IMR-90 (cell line): ENCODE results near the gene IL17RE. TPM values are rescaled to one million over a fixed set of nuclear protein-coding genes. Genes with fewer than 3 reads are reported as not detected.

ENCODE experiments used
- ATAC-seq: fragments of 200-7000 bp; cut with Tn5 transposase; 2 replicates; pipeline ENCODE4 v1.9.1; 2020; ENCODE audit warnings: low read depth, mild to moderate bottlenecking, moderate library complexity
- BruUV-seq: library from RNA; stranded (reverse); fragments of 400-500 nt; replicated peaks from 2 replicates; lab custom pipeline; 2021; lab: Mats Ljungman, UMichigan
- CTCF ChIA-PET: fragments of 300-600 bp; formaldehyde crosslinking; extraction: SDS; loops from one replicate; lab custom pipeline; 2021; ENCODE audit warnings: antibody characterized with exemption; lab: Yijun Ruan, JAX
- POLR2A ChIA-PET: fragments of 300-600 bp; sonication (Branson Sonifier 250); formaldehyde crosslinking; loops from one replicate; lab custom pipeline; 2022; ENCODE audit warnings: antibody characterized with exemption; ENCODE audit not compliant: unreplicated experiment; lab: Charles Lee
- DNase-seq: peaks from one replicate; pipeline ENCODE4 v3.0.0; 2013
- H2AFZ ChIP-seq: replicated peaks from 2 replicates; pipeline ENCODE3; 2013; ENCODE audit warnings: low read length, mild to moderate bottlenecking; ENCODE audit not compliant: poor library complexity
- H2AK5ac ChIP-seq: 2 replicates; pipeline ENCODE4 v1.6.1; 2013; ENCODE audit warnings: low read depth, low read length, inconsistent platforms
- H2AK9ac ChIP-seq: replicated peaks from 2 replicates; pipeline ENCODE3; 2013; ENCODE audit warnings: mild to moderate bottlenecking, low read depth, low read length, moderate library complexity; ENCODE audit not compliant: poor library complexity
- H2BK120ac ChIP-seq: 2 replicates; pipeline ENCODE4 v1.6.1; 2013; ENCODE audit warnings: low read depth, low read length, inconsistent platforms
- H2BK15ac ChIP-seq: 3 replicates; pipeline ENCODE4 v1.6.1; 2013; ENCODE audit warnings: low read depth, low read length, inconsistent platforms
- H2BK20ac ChIP-seq: 2 replicates; pipeline ENCODE4 v1.6.1; 2013; ENCODE audit warnings: low read depth, mild to moderate bottlenecking, inconsistent platforms, low read length, moderate library complexity
- H2BK5ac ChIP-seq: 2 replicates; pipeline ENCODE4 v1.6.1; 2013; ENCODE audit warnings: mild to moderate bottlenecking, low read depth, low read length, inconsistent platforms; ENCODE audit not compliant: poor library complexity, severe bottlenecking
- H3K14ac ChIP-seq: replicated peaks from 2 replicates; pipeline ENCODE4 v1.6.1; 2013; ENCODE audit warnings: low read depth, low read length, inconsistent platforms
- H3K18ac ChIP-seq: 2 replicates; pipeline ENCODE4 v1.6.1; 2013; ENCODE audit warnings: low read depth, low read length, control low read depth
- H3K23ac ChIP-seq: 2 replicates; pipeline ENCODE4 v1.6.1; 2013; ENCODE audit warnings: low read depth, low read length, inconsistent platforms
- H3K27ac ChIP-seq: 2 replicates; pipeline ENCODE4 v1.5.1; 2013; ENCODE audit warnings: mild to moderate bottlenecking, control low read depth, low read length; ENCODE audit not compliant: insufficient read depth
- H3K27me3 ChIP-seq: 2 replicates; pipeline ENCODE4 v1.6.1; 2013; ENCODE audit warnings: low read length; ENCODE audit not compliant: control insufficient read depth, insufficient read depth
- H3K36me3 ChIP-seq: 2 replicates; pipeline ENCODE4 v1.6.1; 2013; ENCODE audit warnings: low read length, mixed read lengths; ENCODE audit not compliant: control insufficient read depth, insufficient read depth
- H3K4ac ChIP-seq: 2 replicates; pipeline ENCODE4 v1.6.1; 2013; ENCODE audit warnings: low read depth, low read length, inconsistent platforms
- H3K4me1 ChIP-seq: 2 replicates; pipeline ENCODE4 v1.6.1; 2013; ENCODE audit warnings: low read length, mixed read lengths; ENCODE audit not compliant: control insufficient read depth, insufficient read depth
- H3K4me2 ChIP-seq: 2 replicates; pipeline ENCODE4 v1.6.1; 2013; ENCODE audit warnings: low read depth, mild to moderate bottlenecking, control low read depth, low read length, moderate library complexity
- H3K4me3 ChIP-seq: 2 replicates; pipeline ENCODE4 v1.5.1; 2013; ENCODE audit warnings: low read depth, mild to moderate bottlenecking, control low read depth, low read length, moderate library complexity; ENCODE audit not compliant: insufficient read depth
- H3K56ac ChIP-seq: 2 replicates; pipeline ENCODE4 v1.6.1; 2013; ENCODE audit warnings: low read length, inconsistent platforms; ENCODE audit not compliant: insufficient read depth; ENCODE audit errors: extremely low read depth
- H3K79me1 ChIP-seq, 2 experiments: 2 replicates each; pipeline ENCODE4 v1.6.1; 2013; ENCODE audit warnings: low read length in 2 of 2, inconsistent platforms in 1 of 2, low read depth in 1 of 2
- H3K9ac ChIP-seq: 2 replicates; pipeline ENCODE4 v1.6.1; 2013; ENCODE audit warnings: low read depth, low read length, control low read depth
- H3K9me1 ChIP-seq: 2 replicates; pipeline ENCODE4 v1.6.1; 2013; ENCODE audit warnings: low read length, inconsistent platforms; ENCODE audit not compliant: insufficient read depth
- H3K9me3 ChIP-seq: 2 replicates; pipeline ENCODE4 v1.6.1; 2013; ENCODE audit warnings: low read length; ENCODE audit not compliant: control insufficient read depth, insufficient read depth
- H4K20me1 ChIP-seq: 2 replicates; pipeline ENCODE4 v1.6.1; 2013; ENCODE audit warnings: low read length, inconsistent platforms; ENCODE audit not compliant: insufficient read depth
- H4K5ac ChIP-seq: 2 replicates; pipeline ENCODE4 v1.6.1; 2013; ENCODE audit warnings: mild to moderate bottlenecking, low read depth, low read length, control low read depth
- H4K8ac ChIP-seq, 2 experiments: 2 replicates each; pipeline ENCODE4 v1.6.1; 2013; ENCODE audit warnings: low read depth in 2 of 2, low read length in 2 of 2, control low read depth in 1 of 2, inconsistent platforms in 1 of 2
- H4K91ac ChIP-seq: 2 replicates; pipeline ENCODE4 v1.6.1; 2013; ENCODE audit warnings: low read depth, low read length, inconsistent platforms; ENCODE audit not compliant: insufficient read depth
- WGBS, 2 experiments: methylation state at CpG; one replicate each; pipeline versions ENCODE4 v1.1.5 to v1.1.7; 2013; ENCODE audit warnings: missing lambda C conversion rate in 2 of 2; ENCODE audit not compliant: insufficient read length in 1 of 2; ENCODE audit errors: extremely low coverage in 2 of 2; 5-methylcytosine and 5-hydroxymethylcytosine counted together
- dilution Hi-C: fragments of 300-500 bp; cut with HindIII; formaldehyde crosslinking; loops from one replicate; pipeline ENCODE4 v1.14.3; 2018; ENCODE audit warnings: low sequenced_read_pairs; ENCODE audit not compliant: unreplicated experiment
- in situ Hi-C: fragments of 300-500 bp; cut with MboI; formaldehyde crosslinking; loops from 3 replicates; pipeline ENCODE4 v1.14.3; 2019; ENCODE audit warnings: low sequenced_read_pairs, inconsistent platforms, mixed read lengths
- intact Hi-C: fragments of 100-400 bp; cut with micrococcal nuclease; formaldehyde crosslinking; loops from 2 replicates; pipeline ENCODE4 v1.10.0; 2022
- microRNA-seq, 2 experiments: library from miRNA; stranded (forward) in 1 of 2; unstranded in 1 of 2; fragments of 10-50 nt in 1 of 2; fragments of <30 nt in 1 of 2; gene quantifications in 1 of 2; microRNA quantifications in 1 of 2; one replicate each; pipeline versions ENCODE3 to v1.1.0; 2013 to 2020; ENCODE audit not compliant: insufficient read depth in 1 of 2, insufficient read length in 1 of 2, unreplicated experiment in 1 of 2
- polyA plus RNA-seq, 3 experiments: library from polyadenylated mRNA; depleted of rRNA; stranded (reverse); fragments of >200 nt; gene quantifications; 2 replicates each; pipeline ENCODE4 v1.2.3, GENCODE V29; 2012; ENCODE audit warnings: low replicate concordance in 1 of 3
- small RNA-seq, 5 experiments: library from RNA; depleted of rRNA; stranded (forward); fragments of <200 nt; gene quantifications; one replicate each; pipeline ENCODE3, GENCODE V24; 2012
- total RNA-seq: library from RNA; depleted of rRNA; stranded (reverse); fragments of >200 nt; gene quantifications from 2 replicates; pipeline ENCODE4 v1.2.3, GENCODE V29; 2012; rRNA removed
- TF ChIP-seq, protein P1 (sequence below): fragments of 150-350 bp; IDR thresholded peaks from 2 replicates; pipeline ENCODE4 v1.6.1; 2017; ENCODE audit warnings: mild to moderate bottlenecking, antibody characterized with exemption, low read length, low read depth

The IL17RE gene
- total and polyA plus RNA-seq, 2 of the 4 experiments (the other 2 are of a cell fraction), result 0.90 to 7.2 TPM

DNA sequence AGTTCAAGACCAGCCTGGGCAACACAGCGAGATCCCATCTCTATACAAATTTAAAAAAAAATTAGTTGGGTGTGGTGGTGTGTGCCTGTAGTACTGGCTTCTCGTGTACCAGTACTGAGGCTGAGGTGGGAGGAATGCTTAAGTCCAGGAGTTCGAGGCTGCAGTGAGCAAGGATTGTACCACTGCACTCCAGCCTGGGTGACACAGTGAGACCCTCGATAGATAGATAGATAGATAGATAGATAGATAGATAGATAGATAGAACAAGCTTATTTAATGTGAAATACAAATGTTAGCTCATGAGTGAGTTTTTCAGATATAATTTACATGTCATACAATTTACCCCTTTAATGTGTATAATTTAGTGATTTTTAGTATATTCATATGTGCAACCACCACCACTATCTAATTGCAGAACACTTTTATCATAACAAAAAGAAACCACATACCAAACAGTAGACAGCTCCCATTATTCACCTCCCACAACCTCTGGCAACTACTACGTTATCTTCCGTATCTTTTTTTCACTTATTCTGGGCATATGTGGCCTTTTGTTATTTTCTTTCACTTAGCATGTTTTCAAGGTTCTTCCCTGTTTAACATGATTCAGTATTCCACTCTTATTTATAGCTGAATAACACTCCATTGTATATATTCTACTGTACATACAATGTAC is 62.7 kb downstream of the IL17RE start:
- H3K18ac ChIP-seq, result no peak overlapping the region
- H3K14ac ChIP-seq, result no peak overlapping the region
- H3K27ac ChIP-seq, result no peak overlapping the region
- peaks cover 6% of the 10 kb centered on the region for H3K4me1 ChIP-seq
- peaks cover 3 to 17% of the 10 kb centered on the region in 2 experiments; a peak in 3 of 4 replicates for H3K79me1 ChIP-seq
- in situ Hi-C loops (no loop called here), intact Hi-C loops (no loop called here), dilution Hi-C loops (no loop called here)
- H2BK5ac ChIP-seq, result no peak overlapping the region
- no peaks in the 10 kb centered on the region for H3K27me3 ChIP-seq
- H3K9me3 ChIP-seq, result no peaks in the 10 kb centered on the region
- H3K56ac ChIP-seq, result no peak overlapping the region
- no peak overlapping the region for H4K91ac ChIP-seq
- BruUV-seq, result no TSS peak
- H2AFZ ChIP-seq, result no peak overlapping the region
- no peak overlapping the region for H4K5ac ChIP-seq
- no peak overlapping the region for H2BK20ac ChIP-seq
- peaks cover 6% of the 10 kb centered on the region for H3K9me1 ChIP-seq
- no peak overlapping the region for H4K8ac ChIP-seq
- H3K23ac ChIP-seq, result no peak overlapping the region
- H4K20me1 ChIP-seq, result peaks cover 3% of the 10 kb centered on the region; the same call in 1 of the 2 replicates
- H2BK15ac ChIP-seq, result no peak overlapping the region
- no peak overlapping the region for H2BK120ac ChIP-seq
- ChIA-PET CTCF (no interaction called here), POLR2A (no interaction called here)
- no CpG with 5 or more reads among the region's 6 CpGs for WGBS, 2 experiments
- no peak overlapping the region for H2AK5ac ChIP-seq
- H3K36me3 ChIP-seq, result peaks cover 18% of the 10 kb centered on the region
- ATAC-seq, result no peak
- TF ChIP-seq, protein P1, sequence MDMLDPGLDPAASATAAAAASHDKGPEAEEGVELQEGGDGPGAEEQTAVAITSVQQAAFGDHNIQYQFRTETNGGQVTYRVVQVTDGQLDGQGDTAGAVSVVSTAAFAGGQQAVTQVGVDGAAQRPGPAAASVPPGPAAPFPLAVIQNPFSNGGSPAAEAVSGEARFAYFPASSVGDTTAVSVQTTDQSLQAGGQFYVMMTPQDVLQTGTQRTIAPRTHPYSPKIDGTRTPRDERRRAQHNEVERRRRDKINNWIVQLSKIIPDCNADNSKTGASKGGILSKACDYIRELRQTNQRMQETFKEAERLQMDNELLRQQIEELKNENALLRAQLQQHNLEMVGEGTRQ, result no peak
- no peak overlapping the region for H3K4ac ChIP-seq
- no peak overlapping the region for H3K4me2 ChIP-seq
- no peak overlapping the region for H3K4me3 ChIP-seq
- no peak for DNase-seq
- H2AK9ac ChIP-seq, result no peak overlapping the region
- no peak overlapping the region for H3K9ac ChIP-seq

Small RNA genes lying within 50 kb of the gene (microRNA-seq; reads per million reads assigned to microRNA genes)
- gene RNU6-882P (ENCODE audit: insufficient read depth, insufficient read length), result not detected

Small RNA genes lying within 50 kb of the gene (small RNA-seq; reads per million reads assigned to genes)
- gene RNU6-882P, result 0 reads per million in 5 experiments

Other genes starting within 250 kb of the IL17RE start
- not detected in 2 replicates for gene CPNE9, start 199.0 kb upstream of the IL17RE start, total RNA-seq
- not detected in 2 replicates for gene CPNE9, start 199.0 kb upstream of the IL17RE start, polyA plus RNA-seq (2012; rRNA removed)
- 15.6 and 16.4 TPM in 2 replicates for gene BRPF1, start 171.1 kb upstream of the IL17RE start, total RNA-seq
- 13.6 and 15.1 TPM in 2 replicates for gene BRPF1, start 171.1 kb upstream of the IL17RE start, polyA plus RNA-seq (2012; rRNA removed)
- 14.9 and 15.8 TPM in 2 replicates for gene OGG1, start 152.9 kb upstream of the IL17RE start, total RNA-seq
- 25.6 and 28.2 TPM in 2 replicates for gene OGG1, start 152.9 kb upstream of the IL17RE start, polyA plus RNA-seq (2012; rRNA removed)
- gene CAMK1, start 132.9 kb upstream of the IL17RE start, total RNA-seq, result 28.9 and 33.3 TPM in 2 replicates
- 36.4 and 41.2 TPM in 2 replicates for gene CAMK1, start 132.9 kb upstream of the IL17RE start, polyA plus RNA-seq (2012; rRNA removed)
- gene TADA3, start 110.4 kb upstream of the IL17RE start, total RNA-seq, result 69.7 and 83.0 TPM in 2 replicates
- 68.0 and 69.7 TPM in 2 replicates for gene TADA3, start 110.4 kb upstream of the IL17RE start, polyA plus RNA-seq (2012; rRNA removed)
- gene ARPC4, start 109.8 kb upstream of the IL17RE start, total RNA-seq, result 383 and 405 TPM in 2 replicates
- gene ARPC4, start 109.8 kb upstream of the IL17RE start, polyA plus RNA-seq (2012; rRNA removed), result 160 and 188 TPM in 2 replicates
- gene TTLL3, start 92.6 kb upstream of the IL17RE start, total RNA-seq, result 5.8 and 6.8 TPM in 2 replicates
- 37.4 and 43.4 TPM in 2 replicates for gene TTLL3, start 92.6 kb upstream of the IL17RE start, polyA plus RNA-seq (2012; rRNA removed)
- 30.3 and 30.8 TPM in 2 replicates for gene RPUSD3, start 58.8 kb upstream of the IL17RE start, total RNA-seq
- gene RPUSD3, start 58.8 kb upstream of the IL17RE start, polyA plus RNA-seq (2012; rRNA removed), result 49.4 and 53.0 TPM in 2 replicates
- gene CIDEC, start 22.6 kb upstream of the IL17RE start, total RNA-seq, result not detected in 2 replicates
- gene CIDEC, start 22.6 kb upstream of the IL17RE start, polyA plus RNA-seq (2012; rRNA removed), result 0.09 TPM in 1 of 2 replicates, not detected in the other
- 39.3 and 40.5 TPM in 2 replicates for gene JAGN1, start 12.2 kb upstream of the IL17RE start, total RNA-seq
- gene JAGN1, start 12.2 kb upstream of the IL17RE start, polyA plus RNA-seq (2012; rRNA removed), result 30.3 and 32.7 TPM in 2 replicates
- gene IL17RC, start 14.2 kb downstream of the IL17RE start, total RNA-seq, result 18.9 and 20.8 TPM in 2 replicates
- gene IL17RC, start 14.2 kb downstream of the IL17RE start, polyA plus RNA-seq (2012; rRNA removed), result 28.3 and 29.9 TPM in 2 replicates
- 8.6 and 9.4 TPM in 2 replicates for gene CRELD1, start 31.0 kb downstream of the IL17RE start, total RNA-seq
- gene CRELD1, start 31.0 kb downstream of the IL17RE start, polyA plus RNA-seq (2012; rRNA removed), result 25.2 and 25.7 TPM in 2 replicates
- gene PRRT3, start 49.6 kb downstream of the IL17RE start, total RNA-seq, result 0.72 and 1.4 TPM in 2 replicates
- gene PRRT3, start 49.6 kb downstream of the IL17RE start, polyA plus RNA-seq (2012; rRNA removed), result 4.1 and 4.2 TPM in 2 replicates
- 78.9 and 152 TPM in 2 replicates for gene EMC3, start 84.0 kb downstream of the IL17RE start, total RNA-seq
- 83.3 and 96.7 TPM in 2 replicates for gene EMC3, start 84.0 kb downstream of the IL17RE start, polyA plus RNA-seq (2012; rRNA removed)
- 18.9 and 19.7 TPM in 2 replicates for gene FANCD2, start 123.6 kb downstream of the IL17RE start, total RNA-seq
- gene FANCD2, start 123.6 kb downstream of the IL17RE start, polyA plus RNA-seq (2012; rRNA removed), result 7.2 and 8.9 TPM in 2 replicates
- not detected in 2 replicates for gene FANCD2OS, start 205.4 kb downstream of the IL17RE start, total RNA-seq
- not detected in 2 replicates for gene FANCD2OS, start 205.4 kb downstream of the IL17RE start, polyA plus RNA-seq (2012; rRNA removed)
- gene BRK1, start 212.8 kb downstream of the IL17RE start, total RNA-seq, result 81.4 and 123 TPM in 2 replicates
- gene BRK1, start 212.8 kb downstream of the IL17RE start, polyA plus RNA-seq (2012; rRNA removed), result 195 and 235 TPM in 2 replicates
- gene VHL, start 238.9 kb downstream of the IL17RE start, total RNA-seq, result 11.8 and 19.2 TPM in 2 replicates
- gene VHL, start 238.9 kb downstream of the IL17RE start, polyA plus RNA-seq (2012; rRNA removed), result 8.9 and 11.7 TPM in 2 replicates